OCI-LY7 (cell line): ENCODE results near the gene VKORC1L1. TPM values are rescaled to one million over a fixed set of nuclear protein-coding genes. Genes with fewer than 3 reads are reported as not detected.
"Not testable (repeated sequence)": the region's sequence is repeated elsewhere in the genome, so short reads cannot be mapped to it uniquely, and the experiment has no call there.

ENCODE experiments used
- BruUV-seq: library from RNA; stranded (reverse); fragments of 400-500 nt; replicated peaks from 2 replicates; lab custom pipeline; 2021; lab: Mats Ljungman, UMichigan
- CTCF ChIA-PET: fragments of 300-600 bp; sonication (Branson Sonifier 250); formaldehyde crosslinking; loops from one replicate; lab custom pipeline; 2022; ENCODE audit warnings: antibody characterized with exemption; ENCODE audit not compliant: unreplicated experiment; lab: Charles Lee
- POLR2A ChIA-PET: fragments of 300-600 bp; sonication (Branson Sonifier 250); formaldehyde crosslinking; loops from one replicate; lab custom pipeline; 2022; ENCODE audit warnings: antibody characterized with exemption; lab: Charles Lee
- DNase-seq: peaks from one replicate; pipeline ENCODE4 v3.0.0-alpha.2; 2015; ENCODE audit warnings: low spot score
- H2AFZ ChIP-seq: fragments of 200-600 bp; sonication (generic), shearing (Covaris generic); 2 replicates; pipeline ENCODE4 v1.6.1; 2014; ENCODE audit warnings: mild to moderate bottlenecking, antibody characterized with exemption, low read length, moderate library complexity
- H3K27ac ChIP-seq: fragments of 200-600 bp; sonication (generic); 2 replicates; pipeline ENCODE4 v1.5.1; 2014; ENCODE audit warnings: mixed run types, low read depth, mild to moderate bottlenecking, moderate library complexity, low read length, inconsistent platforms; ENCODE audit not compliant: poor library complexity, severe bottlenecking
- H3K36me3 ChIP-seq: fragments of 200-600 bp; sonication (generic); 2 replicates; pipeline ENCODE4 v1.6.1; 2014; ENCODE audit warnings: mild to moderate bottlenecking, antibody characterized with exemption, low read length, moderate library complexity, mixed read lengths; ENCODE audit not compliant: insufficient read depth
- H3K4me1 ChIP-seq: fragments of 200-600 bp; sonication (generic); 2 replicates; pipeline ENCODE4 v1.5.1; 2014; ENCODE audit warnings: mild to moderate bottlenecking, low read length; ENCODE audit not compliant: insufficient read depth, poor library complexity, severe bottlenecking
- H3K4me2 ChIP-seq: fragments of 200-600 bp; sonication (generic); 2 replicates; pipeline ENCODE4 v1.6.1; 2014; ENCODE audit warnings: mild to moderate bottlenecking, low read length
- H3K4me3 ChIP-seq: fragments of 200-600 bp; sonication (generic); 2 replicates; pipeline ENCODE4 v1.5.1; 2014; ENCODE audit warnings: mild to moderate bottlenecking, low read depth, low read length; ENCODE audit not compliant: poor library complexity, severe bottlenecking
- H3K79me2 ChIP-seq: fragments of 200-600 bp; sonication (generic); 2 replicates; pipeline ENCODE4 v1.6.1; 2016; ENCODE audit warnings: low read depth, mild to moderate bottlenecking, low read length, moderate library complexity, mixed read lengths; ENCODE audit not compliant: insufficient read depth
- H3K9me2 ChIP-seq: fragments of 200-600 bp; sonication (generic); 2 replicates; pipeline ENCODE4 v1.6.1; 2016; ENCODE audit warnings: mild to moderate bottlenecking, low read length, mixed read lengths; ENCODE audit not compliant: insufficient read depth
- H3K9me3 ChIP-seq: fragments of 200-600 bp; sonication (generic); 2 replicates; pipeline ENCODE4 v1.6.1; 2014; ENCODE audit warnings: mild to moderate bottlenecking, mixed run types, low read length, mixed read lengths
- H4K20me1 ChIP-seq: fragments of 200-600 bp; sonication (generic); 2 replicates; pipeline ENCODE4 v1.6.1; 2014; ENCODE audit warnings: mild to moderate bottlenecking, antibody characterized with exemption, low read length, moderate library complexity, mixed read lengths; ENCODE audit not compliant: insufficient read depth
- EZH2phosphoT487 ChIP-seq: fragments of 200-600 bp; sonication (generic); IDR thresholded peaks from 2 replicates; pipeline ENCODE4 v1.6.1; 2018; ENCODE audit warnings: low read depth, borderline replicate concordance, mild to moderate bottlenecking, mixed run types, antibody characterized with exemption, low read length, moderate library complexity, mixed read lengths
- intact Hi-C: fragments of 100-400 bp; cut with micrococcal nuclease; formaldehyde crosslinking; loops from one replicate; pipeline ENCODE4 v1.10.0; 2022; ENCODE audit not compliant: unreplicated experiment
- total RNA-seq, 2 experiments: library from RNA; depleted of rRNA in 1 of 2; stranded (reverse); fragments of >200 nt in 1 of 2; shearing (Covaris generic) in 1 of 2; gene quantifications; 2 replicates each; pipeline ENCODE4 v1.2.3, GENCODE V29; 2014 to 2022
- TF ChIP-seq, protein P1 (sequence below): fragments of 200-600 bp; sonication (generic); conservative IDR thresholded peaks from 2 replicates; pipeline ENCODE4 v1.5.1; 2014; ENCODE audit warnings: mild to moderate bottlenecking, antibody characterized with exemption, low read length, moderate library complexity, mixed read lengths

Gene VKORC1L1
- total RNA-seq, 2 experiments from 2014 or later = 17.4 to 31.9 TPM

DNA sequence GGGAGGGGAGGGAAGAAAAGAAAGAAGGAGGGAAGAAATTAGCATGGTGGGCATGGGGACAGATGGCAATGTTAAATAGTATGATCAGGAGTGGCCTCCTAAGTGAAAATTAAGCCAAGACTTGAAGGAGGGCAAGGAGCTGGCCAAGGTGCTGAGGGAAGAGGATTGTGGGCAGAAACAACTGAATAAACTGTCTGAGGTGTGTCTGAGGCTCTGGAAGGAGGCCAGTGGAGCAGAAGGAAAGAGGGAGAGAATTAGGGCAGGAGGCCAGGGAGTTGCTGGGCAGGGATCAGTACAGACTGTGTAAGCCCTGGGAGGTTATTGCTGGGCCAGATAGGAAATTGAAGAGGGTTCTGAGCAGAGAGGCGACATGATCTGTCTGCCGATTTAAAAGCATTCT is 40.6 kb upstream of the VKORC1L1 start:
- no peaks in the 10 kb centered on the region for H3K36me3 ChIP-seq
- no TSS peak for BruUV-seq
- no peak overlapping the region for H3K4me3 ChIP-seq
- H3K9me2 ChIP-seq = no peaks in the 10 kb centered on the region
- H3K9me3 ChIP-seq = no peaks in the 10 kb centered on the region
- DNase-seq = no peak
- H3K27ac ChIP-seq = no peak overlapping the region
- TF ChIP-seq, protein P1, sequence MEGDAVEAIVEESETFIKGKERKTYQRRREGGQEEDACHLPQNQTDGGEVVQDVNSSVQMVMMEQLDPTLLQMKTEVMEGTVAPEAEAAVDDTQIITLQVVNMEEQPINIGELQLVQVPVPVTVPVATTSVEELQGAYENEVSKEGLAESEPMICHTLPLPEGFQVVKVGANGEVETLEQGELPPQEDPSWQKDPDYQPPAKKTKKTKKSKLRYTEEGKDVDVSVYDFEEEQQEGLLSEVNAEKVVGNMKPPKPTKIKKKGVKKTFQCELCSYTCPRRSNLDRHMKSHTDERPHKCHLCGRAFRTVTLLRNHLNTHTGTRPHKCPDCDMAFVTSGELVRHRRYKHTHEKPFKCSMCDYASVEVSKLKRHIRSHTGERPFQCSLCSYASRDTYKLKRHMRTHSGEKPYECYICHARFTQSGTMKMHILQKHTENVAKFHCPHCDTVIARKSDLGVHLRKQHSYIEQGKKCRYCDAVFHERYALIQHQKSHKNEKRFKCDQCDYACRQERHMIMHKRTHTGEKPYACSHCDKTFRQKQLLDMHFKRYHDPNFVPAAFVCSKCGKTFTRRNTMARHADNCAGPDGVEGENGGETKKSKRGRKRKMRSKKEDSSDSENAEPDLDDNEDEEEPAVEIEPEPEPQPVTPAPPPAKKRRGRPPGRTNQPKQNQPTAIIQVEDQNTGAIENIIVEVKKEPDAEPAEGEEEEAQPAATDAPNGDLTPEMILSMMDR = no peak
- no peak for TF ChIP-seq EZH2phosphoT487
- H3K79me2 ChIP-seq = no peaks in the 10 kb centered on the region
- no peak overlapping the region for H3K4me2 ChIP-seq
- no peaks in the 10 kb centered on the region for H3K4me1 ChIP-seq
- no peak overlapping the region for H2AFZ ChIP-seq
- ChIA-PET POLR2A (no interaction called here), CTCF (no interaction called here)
- intact Hi-C loops = no loop called here
- no peaks in the 10 kb centered on the region for H4K20me1 ChIP-seq

GRCh38 chr7:65836684-65837083 is 36.2 kb upstream of the VKORC1L1 start:
- H3K79me2 ChIP-seq, DNase-seq, H3K4me1 ChIP-seq, H3K27ac ChIP-seq, H3K4me2 ChIP-seq, H3K4me3 ChIP-seq, H2AFZ ChIP-seq, H3K36me3 ChIP-seq, H3K9me2 ChIP-seq, CTCF ChIA-PET, POLR2A ChIA-PET, H4K20me1 ChIP-seq, H3K9me3 ChIP-seq, BruUV-seq, intact Hi-C loops: not testable (repeated sequence)

- H2AFZ ChIP-seq = not testable (repeated sequence)
These were observed 35.3 kb upstream of the VKORC1L1 start for GRCh38 chr7:65837541-65837956.

DNA sequence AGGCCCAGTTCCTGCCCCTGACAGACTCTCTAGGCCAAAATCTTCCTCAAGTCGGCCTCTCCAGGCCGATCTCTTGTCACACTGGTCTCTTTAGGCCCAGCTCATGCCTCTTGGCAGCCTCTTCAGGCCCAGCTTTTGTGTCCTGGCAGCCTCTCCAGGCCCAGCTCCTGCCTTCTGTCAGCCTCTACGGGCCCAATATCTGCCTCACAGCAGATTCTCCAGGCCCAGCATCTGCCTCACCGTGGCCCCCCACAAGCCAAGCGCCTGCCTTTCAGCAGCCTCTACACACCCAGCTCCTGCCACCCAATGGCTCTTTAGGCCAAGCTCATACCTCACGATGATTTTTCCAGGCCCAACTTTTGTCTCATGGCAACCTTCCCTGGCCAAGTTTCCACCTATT is 33.0 kb upstream of the VKORC1L1 start:
- CTCF ChIA-PET = interaction anchor here (0.6 to 1.3 kb wide), 2 partner anchors 11 to 58 kb away, joined by 3 read pairs; no protein-coding TSS in a partner anchor
- Histone ChIP-seq H3K4me2 (no peak overlapping the region), H3K79me2 (no peaks in the 10 kb centered on the region), H3K36me3 (no peaks in the 10 kb centered on the region), H2AFZ (no peak overlapping the region), H3K4me3 (no peak overlapping the region), H3K9me2 (no peaks in the 10 kb centered on the region), H3K27ac (no peak overlapping the region), H3K9me3 (no peaks in the 10 kb centered on the region), H3K4me1 (no peaks in the 10 kb centered on the region), H4K20me1 (no peaks in the 10 kb centered on the region)
- DNase-seq = no peak
- TF ChIP-seq EZH2phosphoT487 = no peak
- TF ChIP-seq, protein P1 = no peak
- POLR2A ChIA-PET = interaction anchor here (0.7 to 1.1 kb wide), 2 partner anchors 9 to 28 kb away, joined by 3 read pairs; no protein-coding TSS in a partner anchor
- BruUV-seq = no TSS peak
- intact Hi-C loops = no loop called here

More at GRCh38 chr7:65837541-65837956, 35.3 kb upstream of the VKORC1L1 start:
- H3K36me3 ChIP-seq, H3K9me2 ChIP-seq, H3K4me2 ChIP-seq, POLR2A ChIA-PET, intact Hi-C loops, H4K20me1 ChIP-seq, DNase-seq, H3K4me1 ChIP-seq, H3K27ac ChIP-seq, BruUV-seq, H3K79me2 ChIP-seq, H3K4me3 ChIP-seq, CTCF ChIA-PET, H3K9me3 ChIP-seq: not testable (repeated sequence)
